Jurkat, Clone E6-1 (cell line): ENCODE data around the gene ARID1A.

Source experiments
- DNase-seq: peaks from one replicate; pipeline ENCODE4 v3.0.0-alpha.2; 2011; ENCODE audit warnings: low read depth, low spot score
- H3K4me3 ChIP-seq: 2 replicates; pipeline ENCODE4 v1.5.1; 2011; ENCODE audit warnings: mild to moderate bottlenecking, low read length, control low read depth, moderate library complexity

ARID1A gene

GRCh38 chr1:26745191-26745590, 49.4 kb downstream of the ARID1A start:
- DNase-seq = no peak
- H3K4me3 ChIP-seq = no peak overlapping the region

GRCh38 chr1:26747048-26747447, 51.2 kb downstream of the ARID1A start:
- H3K4me3 ChIP-seq = no peak overlapping the region
- DNase-seq = no peak

- no peak overlapping the region for H3K4me3 ChIP-seq
- no peak for DNase-seq
Measured at GRCh38 chr1:26748351-26748750, 52.5 kb downstream of the ARID1A start.

GRCh38 chr1:26749458-26749857, 53.6 kb downstream of the ARID1A start:
- H3K4me3 ChIP-seq = no peak overlapping the region
- no peak for DNase-seq

GRCh38 chr1:26750428-26750827, 54.6 kb downstream of the ARID1A start:
- no peak for DNase-seq
- H3K4me3 ChIP-seq = no peak overlapping the region

GRCh38 chr1:26752519-26752918, 56.7 kb downstream of the ARID1A start:
- no peak overlapping the region for H3K4me3 ChIP-seq

GRCh38 chr1:26754086-26754874, 58.5 kb downstream of the ARID1A start:
- H3K4me3 ChIP-seq = no peak overlapping the region
- DNase-seq = no peak

More at GRCh38 chr1:26752519-26752918, 56.7 kb downstream of the ARID1A start:
- no peak for DNase-seq

GRCh38 chr1:26758358-26758757, 62.5 kb downstream of the ARID1A start:
- no peak overlapping the region for H3K4me3 ChIP-seq
- no peak for DNase-seq

GRCh38 chr1:26759531-26759930, 63.7 kb downstream of the ARID1A start:
- DNase-seq = no peak
- no peak overlapping the region for H3K4me3 ChIP-seq

GRCh38 chr1:26761217-26761616, 65.4 kb downstream of the ARID1A start:
- DNase-seq = no peak
- H3K4me3 ChIP-seq = no peak overlapping the region

- no peak overlapping the region for H3K4me3 ChIP-seq
- no peak for DNase-seq
Measured at GRCh38 chr1:26767714-26768113, 71.9 kb downstream of the ARID1A start.

GRCh38 chr1:26768755-26769154, 72.9 kb downstream of the ARID1A start:
- DNase-seq = no peak
- no peak overlapping the region for H3K4me3 ChIP-seq

GRCh38 chr1:26771285-26771642, 75.4 kb downstream of the ARID1A start:
- no peak overlapping the region for H3K4me3 ChIP-seq
- DNase-seq = no peak

- DNase-seq = no peak
Measured at GRCh38 chr1:26771643-26772321, 76.0 kb downstream of the ARID1A start.

GRCh38 chr1:26772687-26773086, 76.9 kb downstream of the ARID1A start:
- H3K4me3 ChIP-seq = no peak overlapping the region
- DNase-seq = no peak

More at GRCh38 chr1:26771643-26772321, 76.0 kb downstream of the ARID1A start:
- H3K4me3 ChIP-seq = no peak overlapping the region

- H3K4me3 ChIP-seq = no peak overlapping the region
- no peak for DNase-seq
Measured at GRCh38 chr1:26774462-26774861, 78.6 kb downstream of the ARID1A start.

- DNase-seq = no peak
- H3K4me3 ChIP-seq = no peak overlapping the region
Measured at GRCh38 chr1:26775666-26776065, 79.9 kb downstream of the ARID1A start.

- no peak overlapping the region for H3K4me3 ChIP-seq
- no peak for DNase-seq
Measured at GRCh38 chr1:26779098-26779668, 83.4 kb downstream of the ARID1A start.

- no peak overlapping the region for H3K4me3 ChIP-seq
- DNase-seq = no peak
Measured at GRCh38 chr1:26780344-26780957, 84.6 kb downstream of the ARID1A start.
